HEK293T (cell line): Measurements from ENCODE around the gene GAL3ST2.

ENCODE experiments used
- CTCF ChIA-PET: fragments of 350-600 bp; formaldehyde crosslinking; extraction: SDS; loops from one replicate; lab custom pipeline; 2021; ENCODE audit warnings: antibody characterized with exemption, inconsistent platforms; lab: Yijun Ruan, JAX
- POLR2A ChIA-PET: fragments of 350-600 bp; formaldehyde crosslinking; extraction: SDS; loops from one replicate; lab custom pipeline; 2020; ENCODE audit warnings: antibody characterized with exemption, inconsistent platforms; lab: Yijun Ruan, JAX
- DNase-seq: peaks from one replicate; pipeline ENCODE4 v3.0.0; 2012; ENCODE audit warnings: mixed read lengths; ENCODE audit errors: extremely low spot score
- ARNT ChIP-seq: fragments of 450-650 bp; IDR thresholded peaks from 2 replicates; pipeline ENCODE4 v1.6.1; 2017; ENCODE audit warnings: mild to moderate bottlenecking
- BHLHE40 ChIP-seq: fragments of 450-650 bp; IDR thresholded peaks from 2 replicates; pipeline ENCODE4 v1.6.1; 2016; ENCODE audit warnings: mild to moderate bottlenecking, moderate library complexity, borderline replicate concordance
- CTBP1 ChIP-seq: fragments of 450-650 bp; IDR thresholded peaks from 2 replicates; pipeline ENCODE4 v1.6.1; 2016; ENCODE audit warnings: borderline replicate concordance
- ELF4 ChIP-seq: fragments of 450-650 bp; IDR thresholded peaks from 2 replicates; pipeline ENCODE4 v1.6.1; 2017; ENCODE audit warnings: antibody characterized with exemption
- FOXA1 ChIP-seq: fragments of 450-650 bp; IDR thresholded peaks from 2 replicates; pipeline ENCODE4 v1.6.1; 2016; ENCODE audit warnings: mild to moderate bottlenecking
- FOXK2 ChIP-seq: fragments of 450-650 bp; IDR thresholded peaks from 2 replicates; pipeline ENCODE4 v1.6.1; 2016; ENCODE audit warnings: mild to moderate bottlenecking
- FOXM1 ChIP-seq: fragments of 450-650 bp; IDR thresholded peaks from 2 replicates; pipeline ENCODE4 v1.6.1; 2017; ENCODE audit warnings: mild to moderate bottlenecking, borderline replicate concordance
- HDGF ChIP-seq: fragments of 450-650 bp; IDR thresholded peaks from 2 replicates; pipeline ENCODE4 v1.6.1; 2017; ENCODE audit warnings: antibody characterized with exemption, borderline replicate concordance
- L3MBTL2 ChIP-seq: fragments of 450-650 bp; conservative IDR thresholded peaks from 2 replicates; pipeline ENCODE4 v1.6.1; 2016; ENCODE audit warnings: mild to moderate bottlenecking
- LEF1 ChIP-seq: fragments of 450-650 bp; IDR thresholded peaks from 2 replicates; pipeline ENCODE4 v1.6.1; 2017; ENCODE audit warnings: mild to moderate bottlenecking, borderline replicate concordance
- NFRKB ChIP-seq: fragments of 450-650 bp; IDR thresholded peaks from 2 replicates; pipeline ENCODE4 v1.6.1; 2016; ENCODE audit warnings: mild to moderate bottlenecking, moderate library complexity
- SP1 ChIP-seq: fragments of 450-650 bp; IDR thresholded peaks from 2 replicates; pipeline ENCODE4 v1.6.1; 2017
- SUZ12 ChIP-seq: fragments of 450-650 bp; IDR thresholded peaks from 2 replicates; pipeline ENCODE4 v1.6.1; 2016; ENCODE audit warnings: mild to moderate bottlenecking
- TARDBP ChIP-seq: fragments of 450-650 bp; IDR thresholded peaks from 2 replicates; pipeline ENCODE4 v1.6.1; 2016
- ZNF384 ChIP-seq: fragments of 450-650 bp; IDR thresholded peaks from 2 replicates; pipeline ENCODE4 v1.6.1; 2016
- TF ChIP-seq, protein P1 (sequence below): fragments of 450-650 bp; IDR thresholded peaks from 2 replicates; pipeline ENCODE4 v1.6.1; 2016

GAL3ST2 gene

DNA sequence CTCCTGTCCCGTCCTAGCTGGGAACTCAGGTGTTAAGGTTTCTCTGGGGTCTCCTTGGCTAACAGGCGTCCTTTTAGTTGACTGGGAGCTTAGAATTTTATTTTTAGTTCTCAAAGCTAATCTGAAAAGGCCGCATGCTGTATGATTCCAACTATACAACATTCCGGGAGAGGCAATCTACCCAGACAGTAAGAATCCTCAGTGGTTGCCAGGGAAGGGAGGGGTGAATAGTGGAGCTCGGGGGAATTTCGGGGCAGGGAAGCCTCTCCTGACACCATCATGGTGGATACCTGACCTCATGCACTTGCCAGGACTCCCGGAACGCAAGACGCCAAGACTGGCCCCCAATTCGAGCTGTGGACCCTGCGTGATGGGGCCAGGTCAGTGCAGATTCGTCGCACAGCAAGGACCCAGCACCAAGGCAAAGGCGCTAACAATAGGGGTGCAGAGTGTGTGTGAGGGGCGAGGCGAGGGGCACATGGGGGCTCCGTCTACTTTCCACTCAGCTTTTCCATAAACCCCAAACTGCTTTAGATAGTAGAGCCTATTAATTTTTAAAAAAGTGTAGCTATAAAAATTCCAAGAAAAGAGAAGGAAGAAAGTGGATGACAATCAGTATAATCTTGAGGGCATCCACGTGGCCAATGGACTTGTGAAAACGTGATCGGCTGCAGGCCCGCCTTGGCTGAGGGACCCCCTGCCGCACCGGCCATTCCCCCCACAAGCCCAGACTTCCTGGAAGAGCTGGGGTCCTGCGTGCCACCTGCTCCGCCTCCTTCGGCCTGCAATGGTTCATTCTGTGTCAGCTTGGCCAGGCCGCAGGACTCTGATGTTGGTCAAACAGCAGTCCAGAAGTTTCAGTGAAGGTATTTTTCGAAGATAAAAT, 64.8 kb downstream of the GAL3ST2 start:
- ChIA-PET CTCF (no interaction called here), POLR2A (no interaction called here)
- TF ChIP-seq LEF1 = no peak
- TF ChIP-seq SP1 = no peak
- no peak for TF ChIP-seq NFRKB
- no peak for TF ChIP-seq ARNT
- no peak for TF ChIP-seq FOXK2
- TF ChIP-seq, protein P1, sequence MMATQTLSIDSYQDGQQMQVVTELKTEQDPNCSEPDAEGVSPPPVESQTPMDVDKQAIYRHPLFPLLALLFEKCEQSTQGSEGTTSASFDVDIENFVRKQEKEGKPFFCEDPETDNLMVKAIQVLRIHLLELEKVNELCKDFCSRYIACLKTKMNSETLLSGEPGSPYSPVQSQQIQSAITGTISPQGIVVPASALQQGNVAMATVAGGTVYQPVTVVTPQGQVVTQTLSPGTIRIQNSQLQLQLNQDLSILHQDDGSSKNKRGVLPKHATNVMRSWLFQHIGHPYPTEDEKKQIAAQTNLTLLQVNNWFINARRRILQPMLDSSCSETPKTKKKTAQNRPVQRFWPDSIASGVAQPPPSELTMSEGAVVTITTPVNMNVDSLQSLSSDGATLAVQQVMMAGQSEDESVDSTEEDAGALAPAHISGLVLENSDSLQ = no peak
- no peak for TF ChIP-seq BHLHE40
- no peak for TF ChIP-seq FOXA1
- TF ChIP-seq ZNF384 = no peak
- TF ChIP-seq ELF4 = no peak
- no peak for TF ChIP-seq HDGF
- TF ChIP-seq SUZ12 = no peak
- TF ChIP-seq FOXM1 = no peak
- no peak for TF ChIP-seq L3MBTL2
- TF ChIP-seq TARDBP = no peak
- no peak for DNase-seq

DNA sequence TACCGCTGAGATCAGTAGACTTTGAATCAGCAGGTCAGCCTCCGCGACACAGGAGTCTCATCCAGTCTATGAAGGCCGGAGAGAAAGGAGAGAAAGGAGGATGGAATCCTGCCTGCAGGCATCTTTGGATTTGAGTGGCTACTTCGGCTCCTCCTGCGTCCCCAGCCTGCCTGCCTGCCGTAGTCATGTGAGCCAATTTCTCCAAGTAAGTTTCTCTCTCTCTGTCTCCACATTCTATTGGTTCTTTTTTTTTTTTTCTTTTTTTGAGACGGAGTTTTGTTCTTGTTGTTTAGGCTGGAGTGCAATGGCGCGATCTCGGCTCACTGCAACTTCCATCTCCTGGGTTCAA, 65.4 kb downstream of the GAL3ST2 start:
- POLR2A ChIA-PET = no interaction called here
- DNase-seq = no peak
- CTCF ChIA-PET = no interaction called here
- no peak for TF ChIP-seq ELF4
- no peak for TF ChIP-seq ZNF384
- no peak for TF ChIP-seq L3MBTL2
- no peak for TF ChIP-seq HDGF
- TF ChIP-seq FOXK2 = no peak
- no peak for TF ChIP-seq SUZ12
- TF ChIP-seq NFRKB = no peak
- no peak for TF ChIP-seq TARDBP

- ChIA-PET CTCF (no interaction called here), POLR2A (no interaction called here)
- DNase-seq = no peak
- TF ChIP-seq NFRKB (no peak), BHLHE40 (no peak), LEF1 (no peak), HDGF (no peak), FOXA1 (no peak), ZNF384 (no peak), TARDBP (no peak), CTBP1 (no peak), FOXK2 (no peak), ELF4 (no peak)
These were observed 66.1 kb downstream of the GAL3ST2 start for GRCh38 chr2:241842620-241843211.

GRCh38 chr2:241843321-241844065, 66.9 kb downstream of the GAL3ST2 start:
- TF ChIP-seq ARNT = no peak
- no peak for TF ChIP-seq CTBP1
- TF ChIP-seq L3MBTL2 = no peak
- TF ChIP-seq FOXM1 = no peak
- TF ChIP-seq ZNF384 = no peak
- TF ChIP-seq SUZ12 = no peak
- no peak for TF ChIP-seq SP1
- TF ChIP-seq HDGF = no peak
- TF ChIP-seq, protein P1 = no peak
- no peak for TF ChIP-seq BHLHE40
- TF ChIP-seq FOXK2 = no peak
- POLR2A ChIA-PET = no interaction called here
- no peak for DNase-seq
- CTCF ChIA-PET = no interaction called here

DNA sequence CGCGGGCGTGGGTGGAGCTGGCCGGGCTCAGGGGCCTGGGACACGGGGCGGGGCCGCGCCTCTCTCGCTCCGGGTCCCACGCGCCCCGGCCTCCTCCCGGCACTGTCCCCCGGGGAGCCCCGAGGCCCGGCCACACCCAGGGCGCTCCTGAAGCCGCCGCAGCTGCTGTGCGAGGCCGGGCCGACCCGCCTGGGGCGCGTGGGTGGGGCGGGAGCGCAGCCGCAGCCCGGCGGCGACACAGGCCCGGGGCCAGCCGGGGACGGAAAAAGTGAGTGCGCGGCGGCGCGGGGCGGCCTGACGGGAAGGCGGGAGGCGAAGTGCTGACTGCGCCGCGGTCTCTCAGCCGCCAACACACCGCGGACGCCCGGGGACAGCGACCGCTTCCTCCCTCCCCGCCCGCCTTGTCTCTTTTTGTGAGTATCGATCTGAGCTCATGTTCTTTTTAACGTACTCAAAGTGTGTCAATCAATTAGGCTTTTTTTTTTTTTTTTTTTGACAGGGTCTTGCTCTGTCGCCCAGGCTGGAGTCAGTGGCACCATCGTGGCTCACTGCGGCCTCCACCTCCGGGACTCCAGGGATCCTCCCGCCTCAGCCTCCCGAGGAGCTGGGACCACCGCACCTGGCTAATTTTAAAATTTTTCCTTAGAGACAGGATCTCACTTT, 67.6 kb downstream of the GAL3ST2 start:
- ChIA-PET POLR2A (no interaction called here), CTCF (interaction anchor here (0.6 kb wide), 1 partner anchor 982 kb away, joined by 3 read pairs; no protein-coding TSS in a partner anchor)
- TF ChIP-seq ZNF384 (no peak), HDGF (no peak), SUZ12 (no peak), FOXA1 (no peak), LEF1 (peak; percentile 76; the same call in 1 of the 2 replicates)
- TF ChIP-seq, protein P1 = peak; percentile 68
- DNase-seq = peak; percentile 77
